Ovary (tissue), 3 donors: ENCODE data around the gene GPR137.

Experiments
- EP300 ChIP-seq: sonication (generic); formaldehyde crosslinking; IDR thresholded peaks from one replicate; pipeline ENCODE4 v1.6.1; 2017; ENCODE audit warnings: antibody characterized with exemption
- TF ChIP-seq, protein P1 (sequence below), 3 donors: fragments of 450-650 bp in 2 of 3; fragments of 200-600 bp in 1 of 3; IDR thresholded peaks; one replicate each; pipeline versions ENCODE4 v1.5.1 to v1.8.0; 2016 to 2022; ENCODE audit warnings: antibody characterized with exemption in 3 of 3, mild to moderate bottlenecking in 1 of 3
- donor health status: DM: no; HTN: no; CAD: no.

DNA sequence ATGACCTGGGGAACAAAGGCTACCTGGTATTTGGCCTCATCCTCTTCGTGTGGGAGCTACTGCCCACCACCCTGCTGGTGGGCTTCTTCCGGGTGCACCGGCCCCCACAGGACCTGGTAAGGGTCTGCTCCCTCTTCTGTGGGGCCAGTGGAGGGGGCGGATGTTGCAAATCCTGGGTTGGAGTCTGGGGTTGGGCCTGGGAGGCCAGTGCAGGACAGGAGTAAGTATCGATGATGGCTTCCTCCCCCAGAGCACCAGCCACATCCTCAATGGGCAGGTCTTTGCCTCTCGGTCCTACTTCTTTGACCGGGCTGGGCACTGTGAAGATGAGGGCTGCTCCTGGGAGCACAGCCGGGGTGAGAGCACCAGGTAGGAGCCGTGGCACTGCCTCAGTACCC is 2.7 kb downstream of the GPR137 start:
- TF ChIP-seq, protein P1, sequence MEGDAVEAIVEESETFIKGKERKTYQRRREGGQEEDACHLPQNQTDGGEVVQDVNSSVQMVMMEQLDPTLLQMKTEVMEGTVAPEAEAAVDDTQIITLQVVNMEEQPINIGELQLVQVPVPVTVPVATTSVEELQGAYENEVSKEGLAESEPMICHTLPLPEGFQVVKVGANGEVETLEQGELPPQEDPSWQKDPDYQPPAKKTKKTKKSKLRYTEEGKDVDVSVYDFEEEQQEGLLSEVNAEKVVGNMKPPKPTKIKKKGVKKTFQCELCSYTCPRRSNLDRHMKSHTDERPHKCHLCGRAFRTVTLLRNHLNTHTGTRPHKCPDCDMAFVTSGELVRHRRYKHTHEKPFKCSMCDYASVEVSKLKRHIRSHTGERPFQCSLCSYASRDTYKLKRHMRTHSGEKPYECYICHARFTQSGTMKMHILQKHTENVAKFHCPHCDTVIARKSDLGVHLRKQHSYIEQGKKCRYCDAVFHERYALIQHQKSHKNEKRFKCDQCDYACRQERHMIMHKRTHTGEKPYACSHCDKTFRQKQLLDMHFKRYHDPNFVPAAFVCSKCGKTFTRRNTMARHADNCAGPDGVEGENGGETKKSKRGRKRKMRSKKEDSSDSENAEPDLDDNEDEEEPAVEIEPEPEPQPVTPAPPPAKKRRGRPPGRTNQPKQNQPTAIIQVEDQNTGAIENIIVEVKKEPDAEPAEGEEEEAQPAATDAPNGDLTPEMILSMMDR (IDR thresholded peaks at IDR 0.05), result no peak
- TF ChIP-seq EP300, result no peak
